GM19395 (cell line): Measurements from ENCODE around the gene XXYLT1.
"Not testable (repeated sequence)": the region's sequence is repeated elsewhere in the genome, so short reads cannot be mapped to it uniquely, and the experiment has no call there.

Source experiments
- ATAC-seq: cut with Tn5 transposase; IDR thresholded peaks from one replicate; pipeline ENCODE4 v1.9.1; 2021; ENCODE audit warnings: mild to moderate bottlenecking, moderate library complexity; ENCODE audit not compliant: unreplicated experiment

XXYLT1 gene

DNA sequence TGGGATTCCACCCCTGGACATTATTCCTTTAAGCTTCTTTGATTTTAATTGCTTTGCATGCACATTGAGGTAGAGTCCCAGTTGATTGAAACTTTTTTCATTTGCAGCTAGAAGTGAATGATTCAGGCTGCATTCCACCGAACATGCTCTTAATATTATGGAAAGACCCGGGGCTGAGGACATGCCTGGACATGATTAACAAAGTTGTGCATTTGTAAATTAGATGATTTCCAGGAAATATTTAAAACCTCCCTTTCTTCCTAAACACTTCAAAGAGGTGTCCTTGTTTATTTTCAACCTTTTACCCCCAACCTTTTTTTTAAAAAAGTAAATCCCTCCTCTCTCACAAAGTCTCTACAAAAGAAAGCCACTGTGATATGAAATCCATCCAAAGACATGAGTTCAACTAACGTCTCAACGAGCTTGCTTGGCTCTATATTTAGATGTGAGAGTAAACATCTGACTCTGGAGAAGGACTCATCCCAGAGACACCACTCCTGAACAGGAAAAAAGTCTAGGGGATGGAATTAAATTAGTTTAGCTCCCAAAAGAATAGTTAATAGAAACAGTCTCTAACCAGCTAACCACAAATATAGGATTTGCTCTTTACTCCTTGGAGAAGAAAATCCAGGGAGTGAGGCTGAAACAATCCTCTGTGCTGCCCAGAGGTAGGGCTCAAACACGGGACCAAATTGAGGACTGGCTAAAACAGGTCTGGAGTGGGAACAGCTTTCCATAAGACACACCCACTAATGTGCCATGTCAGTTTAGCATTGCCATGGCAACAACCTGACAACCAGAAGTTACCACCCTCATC, 83.1 kb downstream of the XXYLT1 start:
- no peak for ATAC-seq

GRCh38 chr3:195186710-195187047, 84.3 kb downstream of the XXYLT1 start:
- not testable (repeated sequence) for ATAC-seq

DNA sequence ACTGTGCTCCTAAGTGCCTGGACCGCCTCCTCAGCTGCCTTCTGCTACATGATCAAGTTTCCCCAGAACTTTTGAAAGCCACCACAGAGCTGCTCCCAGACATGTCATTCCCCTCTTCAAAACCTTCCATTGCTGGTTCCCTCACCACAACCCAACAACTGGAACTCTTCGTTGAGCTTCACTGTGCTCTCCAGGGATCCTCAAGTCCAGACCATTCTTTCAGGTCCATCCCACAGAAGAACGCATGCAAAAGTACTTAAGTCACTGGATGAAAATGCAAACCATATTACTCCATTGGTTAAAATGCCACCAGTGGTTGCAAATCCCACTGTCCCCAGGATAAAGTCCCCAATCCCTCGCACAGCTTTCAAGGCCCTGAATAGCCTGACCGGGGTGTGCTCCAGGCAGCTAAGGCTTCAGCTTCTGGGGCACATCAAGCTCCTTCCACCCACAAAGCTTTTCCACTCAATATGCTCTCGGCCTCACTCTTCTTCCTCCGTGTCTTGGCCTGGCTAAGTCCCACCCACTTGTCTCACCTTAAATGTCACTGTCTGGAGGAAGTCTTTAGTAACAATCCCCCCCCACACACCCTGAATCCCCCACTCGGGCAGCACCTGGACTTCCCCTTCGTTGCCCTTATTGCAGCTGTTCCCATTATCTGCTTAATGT, 84.8 kb downstream of the XXYLT1 start:
- ATAC-seq = no peak

- no peak for ATAC-seq
Observed at GRCh38 chr3:195185583-195185982, 85.4 kb downstream of the XXYLT1 start.

GRCh38 chr3:195184716-195185421, 86.1 kb downstream of the XXYLT1 start:
- no peak for ATAC-seq

- ATAC-seq = no peak
Observed at GRCh38 chr3:195183071-195183776, 87.7 kb downstream of the XXYLT1 start.

GRCh38 chr3:195182470-195182795, 88.5 kb downstream of the XXYLT1 start:
- no peak for ATAC-seq

- ATAC-seq = no peak
Observed at GRCh38 chr3:195181741-195182469, 89.1 kb downstream of the XXYLT1 start.

DNA sequence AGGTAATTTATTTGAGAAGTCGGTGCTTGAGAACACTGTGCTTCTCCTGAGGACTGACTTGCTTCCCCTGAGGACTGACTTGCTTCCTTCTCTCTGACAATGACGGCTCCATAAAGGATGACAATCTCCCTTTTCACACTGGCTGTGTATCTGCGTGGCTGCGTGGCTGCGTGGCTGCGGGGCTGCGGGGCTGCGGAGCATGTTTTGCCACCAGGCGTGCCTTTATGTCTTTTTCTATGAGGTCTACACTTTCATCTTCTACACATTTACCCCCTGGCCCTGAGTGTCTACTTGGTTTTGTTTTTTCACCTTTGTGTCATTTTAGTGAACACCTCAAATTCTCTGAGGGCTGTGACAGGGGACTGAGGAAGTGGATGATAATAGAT, 89.9 kb downstream of the XXYLT1 start:
- ATAC-seq = no peak

- no peak for ATAC-seq
Observed at GRCh38 chr3:195180490-195181112, 90.4 kb downstream of the XXYLT1 start.

DNA sequence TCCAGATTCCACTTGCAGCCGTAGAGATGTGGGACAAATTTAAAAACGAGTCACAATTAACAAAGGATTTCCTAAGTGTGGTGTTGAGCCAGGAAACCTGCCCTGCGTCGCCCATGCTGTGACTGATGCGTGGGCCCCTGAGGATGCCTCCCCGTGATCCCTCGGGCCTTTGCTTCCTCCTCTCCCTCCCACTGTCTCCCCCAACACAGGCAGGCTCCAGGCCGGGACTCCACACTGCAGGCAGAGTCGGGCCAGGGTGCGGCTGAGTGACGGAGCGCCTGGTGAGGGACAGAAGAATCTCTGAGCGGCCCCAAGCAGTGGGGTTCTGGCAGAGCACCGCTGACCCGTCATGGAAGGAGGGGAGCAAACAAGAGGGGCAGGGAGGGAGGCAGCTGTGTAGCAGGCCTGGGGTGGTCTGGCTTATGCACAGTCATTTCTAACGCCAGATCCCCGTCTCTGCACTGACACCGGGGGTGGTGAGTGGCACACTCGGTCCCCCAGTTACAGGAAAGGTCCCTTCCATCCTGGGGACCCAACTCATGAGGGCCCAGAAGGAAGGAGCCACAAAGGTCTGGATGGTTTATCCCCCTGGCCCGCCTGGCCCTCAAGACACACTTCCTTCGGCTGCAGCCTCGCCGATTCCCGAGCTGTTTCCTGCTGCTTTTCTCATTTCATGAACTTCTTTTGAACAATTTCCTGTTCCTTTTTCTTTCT, 91.0 kb downstream of the XXYLT1 start:
- no peak for ATAC-seq

- no peak for ATAC-seq
Observed at GRCh38 chr3:195178124-195178910, 92.6 kb downstream of the XXYLT1 start.

GRCh38 chr3:195177422-195178123, 93.4 kb downstream of the XXYLT1 start:
- no peak for ATAC-seq

DNA sequence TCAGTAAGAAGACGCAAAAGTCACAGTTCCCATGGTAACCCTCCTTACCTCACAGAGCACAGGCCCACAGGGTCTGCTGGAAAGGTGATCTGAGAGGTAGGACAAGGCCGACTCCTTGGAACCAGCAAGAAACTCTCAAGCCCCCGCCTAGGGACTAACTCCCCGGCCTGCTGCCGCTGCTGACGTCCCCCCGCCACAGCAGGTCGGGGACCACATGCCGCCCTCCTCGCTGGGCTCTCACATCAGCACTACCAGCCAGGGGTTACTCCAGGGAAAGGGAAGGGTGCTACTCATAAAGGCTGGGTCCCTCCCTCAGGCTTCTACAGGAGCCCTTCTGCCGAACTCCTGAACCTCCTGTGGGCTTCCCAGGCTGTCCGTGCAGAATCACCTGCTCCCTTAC, 94.2 kb downstream of the XXYLT1 start:
- ATAC-seq = no peak

- ATAC-seq = no peak
Observed at GRCh38 chr3:195175476-195176337, 95.3 kb downstream of the XXYLT1 start.

DNA sequence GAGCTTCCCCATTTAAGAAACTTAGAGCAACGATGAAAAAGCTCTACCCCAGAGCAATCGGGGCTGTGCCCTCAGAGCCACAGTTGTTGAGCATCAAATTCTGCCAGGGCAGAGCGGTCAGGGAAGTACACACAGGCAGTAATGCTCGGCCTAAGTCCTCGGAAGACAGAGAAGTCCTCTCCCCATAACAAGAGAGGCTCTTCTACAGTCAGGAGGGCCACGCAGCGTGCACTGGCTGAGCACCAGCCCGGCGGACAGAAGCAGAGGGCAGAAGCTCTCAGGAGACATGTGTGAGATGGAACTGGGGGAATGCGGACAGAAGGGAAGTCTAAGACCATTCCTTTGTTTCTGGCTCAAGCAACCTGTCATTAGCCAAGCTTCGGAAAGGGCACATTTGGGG, 95.9 kb downstream of the XXYLT1 start:
- no peak for ATAC-seq

DNA sequence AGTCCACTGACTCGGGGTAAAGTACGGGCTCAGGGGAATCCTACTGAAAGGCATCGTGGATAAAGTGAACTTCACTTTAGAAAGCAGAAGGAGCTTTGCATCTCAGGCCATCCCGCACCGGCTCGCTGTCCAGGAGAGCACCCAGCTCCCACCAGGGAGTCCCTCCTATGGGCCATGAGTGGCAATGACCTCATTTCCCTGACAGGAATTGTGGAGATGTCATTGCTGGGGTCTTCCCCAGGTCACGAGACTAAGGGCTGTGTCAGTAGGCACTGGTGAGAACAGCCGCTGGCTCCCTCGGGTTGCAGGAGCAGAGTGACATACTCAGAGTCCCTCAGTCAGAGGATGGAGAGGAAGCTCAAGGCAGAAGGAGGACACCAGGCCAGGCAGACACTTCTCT, 97.3 kb downstream of the XXYLT1 start:
- no peak for ATAC-seq
